Measurements from ENCODE around the gene GPR37. TPM values are rescaled to one million over a fixed set of nuclear protein-coding genes. Genes with fewer than 3 reads are reported as not detected.

The GPR37 gene
- total and polyA plus RNA-seq, 12 donors = 0.11 to 14.3 (median 0.17) TPM; not detected in 4

DNA sequence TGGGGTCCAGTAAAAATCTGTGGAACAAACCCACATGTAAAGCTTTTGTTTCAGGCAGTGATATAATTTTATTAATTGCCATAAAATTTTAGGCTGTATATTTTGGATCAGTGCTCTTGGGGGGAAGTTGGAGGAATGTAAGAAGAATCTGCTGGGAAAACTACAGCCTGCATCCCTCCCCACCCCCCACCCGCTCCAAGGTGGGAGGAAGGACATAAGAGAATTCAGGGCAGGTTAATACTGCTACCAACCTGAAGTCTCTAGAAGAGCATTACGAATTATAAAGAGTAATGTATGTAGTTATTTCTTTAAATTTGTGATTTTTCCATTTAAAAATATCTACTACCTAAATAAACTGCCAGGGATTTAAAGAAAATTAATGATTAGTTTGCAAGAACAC, 47.2 kb upstream of the GPR37 start:
- WGBS, 4 donors = 59 to 73% (median 70%) methylated on average over 2 of the region's 2 CpGs
- no peak overlapping the region for H3K27ac ChIP-seq
- no peaks in the 10 kb centered on the region for H3K9me3 ChIP-seq (replicated peaks in 1 of 3)
- H3K27me3 ChIP-seq = no peaks in the 10 kb centered on the region
- no peak for DNase-seq
- no peaks in the 10 kb centered on the region for H3K36me3 ChIP-seq (replicated peaks in 1 of 2)
- TF ChIP-seq, protein P1, sequence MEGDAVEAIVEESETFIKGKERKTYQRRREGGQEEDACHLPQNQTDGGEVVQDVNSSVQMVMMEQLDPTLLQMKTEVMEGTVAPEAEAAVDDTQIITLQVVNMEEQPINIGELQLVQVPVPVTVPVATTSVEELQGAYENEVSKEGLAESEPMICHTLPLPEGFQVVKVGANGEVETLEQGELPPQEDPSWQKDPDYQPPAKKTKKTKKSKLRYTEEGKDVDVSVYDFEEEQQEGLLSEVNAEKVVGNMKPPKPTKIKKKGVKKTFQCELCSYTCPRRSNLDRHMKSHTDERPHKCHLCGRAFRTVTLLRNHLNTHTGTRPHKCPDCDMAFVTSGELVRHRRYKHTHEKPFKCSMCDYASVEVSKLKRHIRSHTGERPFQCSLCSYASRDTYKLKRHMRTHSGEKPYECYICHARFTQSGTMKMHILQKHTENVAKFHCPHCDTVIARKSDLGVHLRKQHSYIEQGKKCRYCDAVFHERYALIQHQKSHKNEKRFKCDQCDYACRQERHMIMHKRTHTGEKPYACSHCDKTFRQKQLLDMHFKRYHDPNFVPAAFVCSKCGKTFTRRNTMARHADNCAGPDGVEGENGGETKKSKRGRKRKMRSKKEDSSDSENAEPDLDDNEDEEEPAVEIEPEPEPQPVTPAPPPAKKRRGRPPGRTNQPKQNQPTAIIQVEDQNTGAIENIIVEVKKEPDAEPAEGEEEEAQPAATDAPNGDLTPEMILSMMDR (IDR thresholded peaks at IDR 0.05) = no peak
- TF ChIP-seq POLR2A (IDR thresholded peaks at IDR 0.05) = no peak
- H3K4me1 ChIP-seq (replicated peaks in 1 of 2) = no peaks in the 10 kb centered on the region
- intact Hi-C loops (cut with DNase I) = no loop called here
- no peak overlapping the region for H3K4me3 ChIP-seq

DNA sequence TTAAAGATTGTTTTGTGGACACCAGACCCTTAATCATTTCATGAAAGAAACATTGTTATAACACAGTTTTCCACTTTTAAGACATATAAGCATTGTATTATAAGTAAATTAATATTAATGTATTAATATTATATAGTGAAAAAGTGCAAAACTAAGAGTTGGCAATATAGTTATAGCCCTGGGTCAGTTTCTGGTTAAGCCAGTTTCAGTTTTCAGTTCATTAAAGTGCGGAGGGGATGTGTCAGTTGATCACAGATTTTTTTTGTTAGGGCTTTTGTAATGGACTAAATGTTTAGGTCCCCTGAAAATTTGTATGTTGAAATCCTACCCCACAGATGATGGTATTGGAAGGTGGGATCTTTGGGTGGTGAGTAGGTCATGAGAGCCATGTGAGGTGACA, 45.7 kb upstream of the GPR37 start:
- H3K27me3 ChIP-seq = no peaks in the 10 kb centered on the region
- intact Hi-C loops (cut with DNase I) = no loop called here
- TF ChIP-seq, protein P1 (IDR thresholded peaks at IDR 0.05) = no peak
- TF ChIP-seq POLR2A (IDR thresholded peaks at IDR 0.05) = no peak

DNA sequence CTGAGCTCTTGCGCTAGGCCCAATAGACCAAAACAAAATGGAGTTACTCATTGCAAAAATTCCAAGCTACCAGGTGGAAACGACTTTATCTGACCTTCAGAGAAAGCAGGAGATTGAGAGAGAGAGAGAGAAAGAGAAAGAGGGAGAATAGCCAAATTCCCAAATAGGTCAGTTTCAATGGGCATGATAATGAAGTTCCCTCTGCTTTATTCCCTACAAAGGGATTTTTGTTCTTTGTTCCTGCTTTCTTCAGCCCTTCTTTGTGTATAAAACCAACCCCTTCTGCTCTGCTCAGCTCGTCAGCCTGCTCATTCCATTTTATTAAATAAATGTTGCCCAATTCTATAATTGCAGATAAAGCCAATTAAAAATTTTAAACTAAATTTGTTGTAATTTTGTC, 45.0 kb upstream of the GPR37 start:
- Histone ChIP-seq H3K27me3 (no peaks in the 10 kb centered on the region), H3K36me3 (replicated peaks in 1 of 2) (no peaks in the 10 kb centered on the region), H3K27ac (no peak overlapping the region), H3K4me3 (no peak overlapping the region), H3K9me3 (replicated peaks in 1 of 3) (no peaks in the 10 kb centered on the region), H3K4me1 (replicated peaks in 1 of 2) (no peaks in the 10 kb centered on the region)
- intact Hi-C loops (cut with DNase I) = no loop called here
- no peak for TF ChIP-seq POLR2A (IDR thresholded peaks at IDR 0.05)
- TF ChIP-seq, protein P1 (IDR thresholded peaks at IDR 0.05) = no peak
- 59 to 74% (median 60%) methylated on average over 3 of the region's 3 CpGs for WGBS, 4 donors
- DNase-seq = no peak

More for the DNA sequence above, 45.7 kb upstream of the GPR37 start:
- no peaks in the 10 kb centered on the region for H3K4me1 ChIP-seq (replicated peaks in 1 of 2)
- H3K27ac ChIP-seq = no peak overlapping the region
- WGBS, 4 donors = 85 to 98% (median 96%) methylated on average over 1 of the region's 1 CpG
- H3K4me3 ChIP-seq = no peak overlapping the region
- H3K9me3 ChIP-seq (replicated peaks in 1 of 3) = no peaks in the 10 kb centered on the region
- no peaks in the 10 kb centered on the region for H3K36me3 ChIP-seq (replicated peaks in 1 of 2)
- no peak for DNase-seq

DNA sequence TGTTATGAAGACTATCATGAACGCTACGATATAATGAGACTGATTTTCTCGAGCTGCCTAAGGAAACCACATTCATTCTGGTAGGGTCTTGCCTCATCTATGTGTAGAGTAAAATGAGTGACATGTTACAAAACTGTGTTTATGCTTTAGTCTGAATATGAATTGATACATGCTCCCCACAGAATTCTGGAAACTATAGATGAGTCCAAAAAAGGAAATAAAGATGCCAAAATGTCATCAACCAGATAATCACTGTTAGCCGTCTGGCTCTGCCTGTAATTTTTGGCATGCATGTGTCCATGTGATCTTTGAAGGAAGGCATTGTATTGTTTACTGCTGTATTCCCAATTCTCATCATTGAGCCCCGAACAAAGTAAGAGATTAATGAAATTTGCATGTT, 42.6 kb upstream of the GPR37 start:
- intact Hi-C loops (cut with DNase I) = no loop called here
- Histone ChIP-seq H3K27me3 (no peaks in the 10 kb centered on the region), H3K27ac (no peak overlapping the region), H3K4me3 (no peak overlapping the region), H3K4me1 (replicated peaks in 1 of 2) (no peaks in the 10 kb centered on the region), H3K36me3 (replicated peaks in 1 of 2) (no peaks in the 10 kb centered on the region), H3K9me3 (replicated peaks in 1 of 3) (no peaks in the 10 kb centered on the region)
- no peak for DNase-seq
- WGBS, 4 donors = 71 to 83% (median 80%) methylated on average over 5 of the region's 5 CpGs
- TF ChIP-seq, protein P1 (IDR thresholded peaks at IDR 0.05) = no peak
- no peak for TF ChIP-seq POLR2A (IDR thresholded peaks at IDR 0.05)
